HepG2 (cell line): Measurements from ENCODE around the gene GLOD5. TPM values are rescaled to one million over a fixed set of nuclear protein-coding genes. Genes with fewer than 3 reads are reported as not detected.

Experiments used
- BATF2 ChIP-seq: sonication (generic); formaldehyde crosslinking; IDR thresholded peaks from 2 replicates; pipeline ENCODE4 v1.8.0; 2022; ENCODE audit warnings: mild to moderate bottlenecking, missing genetic modification reagents, moderate library complexity
- BRD4 ChIP-seq: sonication (generic); formaldehyde crosslinking; IDR thresholded peaks from 2 replicates; pipeline ENCODE4 v1.4.0; 2020; ENCODE audit warnings: missing genetic modification reagents
- FOXK1 ChIP-seq: sonication (generic); formaldehyde crosslinking; IDR thresholded peaks from 2 replicates; pipeline ENCODE4 v1.4.0; 2020; ENCODE audit warnings: low read depth, missing genetic modification reagents, borderline replicate concordance
- GABPB1 ChIP-seq: IDR thresholded peaks from 2 replicates; pipeline ENCODE4 v1.6.1; 2016; ENCODE audit warnings: mild to moderate bottlenecking, missing genetic modification reagents, moderate library complexity, missing compliant biosample characterization
- GATAD1 ChIP-seq: IDR thresholded peaks from 2 replicates; pipeline ENCODE4 v1.6.1; 2016; ENCODE audit warnings: missing genetic modification reagents, missing compliant biosample characterization
- HCFC1 ChIP-seq: fragments of 150-350 bp; IDR thresholded peaks from 2 replicates; pipeline ENCODE4 v1.6.1; 2014; ENCODE audit warnings: low read depth, low read length
- HDAC2 ChIP-seq: sonication (generic); formaldehyde crosslinking; IDR thresholded peaks from 2 replicates; pipeline ENCODE4 v1.4.0; 2020; ENCODE audit warnings: missing genetic modification reagents
- HNRNPLL ChIP-seq: fragments of 200-400 bp; formaldehyde crosslinking; IDR thresholded peaks from 2 replicates; pipeline ENCODE4 v1.6.1; 2017; ENCODE audit warnings: mild to moderate bottlenecking, low read depth, low read length; ENCODE audit not compliant: poor library complexity, severe bottlenecking
- HOXA9 ChIP-seq: sonication (generic); formaldehyde crosslinking; IDR thresholded peaks from 2 replicates; pipeline ENCODE4 v1.8.1; 2022; ENCODE audit warnings: missing genetic modification reagents, mild to moderate bottlenecking, moderate library complexity, borderline replicate concordance
- IRX3 ChIP-seq: sonication (generic); formaldehyde crosslinking; IDR thresholded peaks from 2 replicates; pipeline ENCODE4 v1.8.1; 2023; ENCODE audit warnings: mild to moderate bottlenecking, low read depth, missing genetic modification reagents, borderline replicate concordance
- NFYC ChIP-seq: IDR thresholded peaks from 2 replicates; pipeline ENCODE4 v1.6.1; 2016; ENCODE audit warnings: missing genetic modification reagents, missing compliant biosample characterization
- PATZ1 ChIP-seq: sonication (generic); formaldehyde crosslinking; IDR thresholded peaks from 2 replicates; pipeline ENCODE4 v1.4.0; 2020; ENCODE audit warnings: missing genetic modification reagents
- RARG ChIP-seq: sonication (generic); formaldehyde crosslinking; IDR thresholded peaks from 2 replicates; pipeline ENCODE4 v1.4.0; 2020; ENCODE audit warnings: low read depth, mild to moderate bottlenecking, missing genetic modification reagents
- REXO4 ChIP-seq: sonication (generic); formaldehyde crosslinking; IDR thresholded peaks from 2 replicates; pipeline ENCODE4 v1.8.0; 2022; ENCODE audit warnings: missing genetic modification reagents, mild to moderate bottlenecking, borderline replicate concordance
- RXRA ChIP-seq: sonication (generic); formaldehyde crosslinking; IDR thresholded peaks from 2 replicates; pipeline ENCODE4 v1.5.1; 2020; ENCODE audit warnings: missing genetic modification reagents
- RXRB ChIP-seq: IDR thresholded peaks from 2 replicates; pipeline ENCODE4 v1.6.1; 2016; ENCODE audit warnings: borderline replicate concordance, missing genetic modification reagents, missing compliant biosample characterization
- SALL2 ChIP-seq: sonication (generic); formaldehyde crosslinking; IDR thresholded peaks from 2 replicates; pipeline ENCODE4 v1.8.1; 2023; ENCODE audit warnings: mild to moderate bottlenecking, missing genetic modification reagents, inconsistent platforms
- SIN3A ChIP-seq: IDR thresholded peaks from 2 replicates; pipeline ENCODE4 v1.6.1; 2011; ENCODE audit warnings: low read depth, mild to moderate bottlenecking, control low read depth, low read length, borderline replicate concordance
- SNRNP70 ChIP-seq: fragments of 200-400 bp; formaldehyde crosslinking; IDR thresholded peaks from 2 replicates; pipeline ENCODE4 v1.6.1; 2017; ENCODE audit warnings: mild to moderate bottlenecking, low read depth, low read length, moderate library complexity
- SP4 ChIP-seq: sonication (generic); formaldehyde crosslinking; IDR thresholded peaks from 2 replicates; pipeline ENCODE4 v1.8.1; 2023; ENCODE audit warnings: mild to moderate bottlenecking, missing genetic modification reagents
- U2AF1 ChIP-seq: fragments of 200-400 bp; formaldehyde crosslinking; optimal IDR thresholded peaks from 2 replicates; pipeline ENCODE3; 2017; ENCODE audit warnings: mild to moderate bottlenecking, low read depth, low read length
- ZNF18 ChIP-seq: sonication (generic); formaldehyde crosslinking; IDR thresholded peaks from 2 replicates; pipeline ENCODE4 v1.8.0; 2022; ENCODE audit warnings: mild to moderate bottlenecking, missing genetic modification reagents; ENCODE audit not compliant: insufficient replicate concordance
- ZNF414 ChIP-seq: sonication (generic); formaldehyde crosslinking; IDR thresholded peaks from 2 replicates; pipeline ENCODE4 v1.5.0; 2020; ENCODE audit warnings: missing genetic modification reagents
- ZNF501 ChIP-seq: sonication (generic); formaldehyde crosslinking; IDR thresholded peaks from 2 replicates; pipeline ENCODE4 v1.5.1; 2020; ENCODE audit warnings: mild to moderate bottlenecking, moderate library complexity, missing genetic modification reagents
- ZNF672 ChIP-seq: sonication (generic); formaldehyde crosslinking; IDR thresholded peaks from 2 replicates; pipeline ENCODE4 v1.8.1; 2022; ENCODE audit warnings: missing genetic modification reagents
- ZNF883 ChIP-seq: sonication (generic); formaldehyde crosslinking; IDR thresholded peaks from 2 replicates; pipeline ENCODE4 v1.5.1; 2020; ENCODE audit warnings: mild to moderate bottlenecking, missing genetic modification reagents; ENCODE audit errors: not compliant biosample characterization
- polyA plus RNA-seq, 8 experiments: library from polyadenylated mRNA; depleted of rRNA in 3 of 8; stranded (reverse) in 7 of 8; unstranded in 1 of 8; fragments of >200 nt; fragmentation: Illumina TruSeq in 4 of 8; extraction: Trizol in 4 of 8; gene quantifications; 2 replicates each; pipeline versions ENCODE4 v1.2.1 to v1.2.3, GENCODE V29; 2011 to 2016; ENCODE audit warnings: low read depth in 4 of 8, missing spikeins in 1 of 8, mixed read lengths in 1 of 8; ENCODE audit not compliant: insufficient read depth in 1 of 8
- total RNA-seq, 5 experiments: library from RNA; depleted of rRNA; stranded (reverse); fragments of >200 nt; fragmentation: Illumina TruSeq; extraction: Trizol; gene quantifications; 2 replicates each; pipeline ENCODE4 v1.2.3, GENCODE V29; 2016; ENCODE audit warnings: low read depth in 1 of 5

The GLOD5 gene
- total and polyA plus RNA-seq, 2 of the 13 experiments (the other 11 are each of a cell fraction or from before 2014, with no cell fraction given): 0.93 to 1.3 TPM

GRCh38 chrX:48737213-48737938 is 24.2 kb upstream of the GLOD5 start (continued):
- TF ChIP-seq ZNF414 (CRISPR knock-in tag) (0 out of 2 replicates have a peak, but pooled peaks have one; percentile 42), ZNF883 (CRISPR knock-in tag) (peak; percentile 26), FOXK1 (CRISPR knock-in tag) (peak; percentile 22; the same call in 1 of the 2 replicates), BATF2 (CRISPR knock-in tag) (no peak), PATZ1 (CRISPR knock-in tag) (no peak), HNRNPLL (peak; percentile 47), ZNF18 (CRISPR knock-in tag) (no peak), ZNF501 (CRISPR knock-in tag) (0 out of 2 replicates have a peak, but pooled peaks have one; percentile 15), HOXA9 (CRISPR knock-in tag) (no peak), SALL2 (CRISPR knock-in tag) (no peak), ZNF672 (CRISPR knock-in tag) (no peak), HDAC2 (CRISPR knock-in tag) (no peak), SP4 (CRISPR knock-in tag) (no peak), RXRA (CRISPR knock-in tag) (no peak), IRX3 (CRISPR knock-in tag) (no peak), SNRNP70 (no peak), REXO4 (CRISPR knock-in tag) (no peak), GABPB1 (CRISPR knock-in tag) (peak; percentile 93), GATAD1 (CRISPR knock-in tag) (peak; percentile 54), HCFC1 (0 out of 2 replicates have a peak, but pooled peaks have one; percentile 7), BRD4 (CRISPR knock-in tag) (0 out of 2 replicates have a peak, but pooled peaks have one; percentile 20), RXRB (CRISPR knock-in tag) (no peak), RARG (CRISPR knock-in tag) (no peak), U2AF1 (no peak), SIN3A (no peak), NFYC (CRISPR knock-in tag) (peak; percentile 91)
